Measurements from ENCODE around the gene PLXNA2. TPM values are rescaled to one million over a fixed set of nuclear protein-coding genes. Genes with fewer than 3 reads are reported as not detected.

Gene PLXNA2
- total RNA-seq, 1 donor from 2014 or later: 0.82 TPM

DNA sequence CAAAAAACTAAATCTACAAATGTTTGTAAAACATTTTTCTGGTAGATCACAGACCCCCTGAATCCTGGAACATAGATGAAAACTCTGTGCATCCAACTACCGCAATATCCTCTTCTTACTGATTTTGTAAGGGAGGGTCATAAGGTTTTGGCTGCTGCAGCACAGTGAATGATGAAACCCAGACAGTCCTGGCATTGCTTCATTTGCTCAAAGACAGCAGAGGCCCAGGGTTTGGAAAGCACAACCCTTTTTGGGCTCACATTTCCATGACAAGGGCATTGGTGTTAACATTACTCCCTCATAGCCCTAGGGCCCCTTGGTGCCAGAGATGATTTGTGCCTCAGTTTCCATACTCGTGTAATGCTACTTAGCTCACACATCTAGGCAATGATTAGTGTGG lies 51.2 kb downstream of the PLXNA2 start:
- Mint-ChIP-seq H3K27ac (no peak overlapping the region), H3K36me3 (ENCODE audit: low read depth) (no peaks in the 10 kb centered on the region), H3K4me1 (peaks cover 8% of the 10 kb centered on the region), H3K4me3 (no peak overlapping the region), H3K9me3 (no peaks in the 10 kb centered on the region), H3K27me3 (peaks cover 2% of the 10 kb centered on the region)
- intact Hi-C loops (cut with micrococcal nuclease): no loop called here
- TF ChIP-seq, protein P1, sequence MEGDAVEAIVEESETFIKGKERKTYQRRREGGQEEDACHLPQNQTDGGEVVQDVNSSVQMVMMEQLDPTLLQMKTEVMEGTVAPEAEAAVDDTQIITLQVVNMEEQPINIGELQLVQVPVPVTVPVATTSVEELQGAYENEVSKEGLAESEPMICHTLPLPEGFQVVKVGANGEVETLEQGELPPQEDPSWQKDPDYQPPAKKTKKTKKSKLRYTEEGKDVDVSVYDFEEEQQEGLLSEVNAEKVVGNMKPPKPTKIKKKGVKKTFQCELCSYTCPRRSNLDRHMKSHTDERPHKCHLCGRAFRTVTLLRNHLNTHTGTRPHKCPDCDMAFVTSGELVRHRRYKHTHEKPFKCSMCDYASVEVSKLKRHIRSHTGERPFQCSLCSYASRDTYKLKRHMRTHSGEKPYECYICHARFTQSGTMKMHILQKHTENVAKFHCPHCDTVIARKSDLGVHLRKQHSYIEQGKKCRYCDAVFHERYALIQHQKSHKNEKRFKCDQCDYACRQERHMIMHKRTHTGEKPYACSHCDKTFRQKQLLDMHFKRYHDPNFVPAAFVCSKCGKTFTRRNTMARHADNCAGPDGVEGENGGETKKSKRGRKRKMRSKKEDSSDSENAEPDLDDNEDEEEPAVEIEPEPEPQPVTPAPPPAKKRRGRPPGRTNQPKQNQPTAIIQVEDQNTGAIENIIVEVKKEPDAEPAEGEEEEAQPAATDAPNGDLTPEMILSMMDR (IDR thresholded peaks at IDR 0.05): no peak
- POLR2A ChIA-PET: no interaction called here
- CTCF ChIA-PET: interaction anchor here (1.3 kb wide), 1 partner anchor 52 kb away, joined by 3 read pairs; no protein-coding TSS in a partner anchor
- no peak for ATAC-seq (ENCODE audit: low read depth)
- DNase-seq: no peak

DNA sequence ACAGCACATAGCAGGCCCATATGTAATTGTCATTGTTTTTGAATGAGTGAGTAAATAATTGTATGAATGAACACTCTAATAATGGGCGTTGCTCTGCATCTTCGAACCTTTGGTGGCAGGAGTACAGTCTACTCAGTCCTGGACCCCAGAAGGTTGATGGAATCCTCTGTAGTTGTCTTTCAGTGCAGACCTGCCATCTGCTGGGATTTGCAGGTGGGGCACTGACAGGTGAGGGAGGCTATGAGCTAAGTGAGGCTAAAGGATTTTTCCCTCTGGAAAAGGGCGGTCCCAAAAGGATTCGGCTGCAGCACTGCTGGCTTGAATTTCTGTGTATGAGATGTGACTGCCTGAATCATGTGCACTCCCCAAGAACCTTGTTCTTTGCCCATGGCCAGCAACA lies 53.4 kb downstream of the PLXNA2 start:
- H3K4me3 Mint-ChIP-seq: no peak overlapping the region
- ChIA-PET CTCF (no interaction called here), POLR2A (no interaction called here)
- TF ChIP-seq, protein P1 (IDR thresholded peaks at IDR 0.05): no peak
- intact Hi-C loops (cut with micrococcal nuclease): no loop called here
- no peaks in the 10 kb centered on the region for H3K36me3 Mint-ChIP-seq (ENCODE audit: low read depth)
- peaks cover 3% of the 10 kb centered on the region for H3K27me3 Mint-ChIP-seq
- no peaks in the 10 kb centered on the region for H3K9me3 Mint-ChIP-seq
- ATAC-seq (ENCODE audit: low read depth) (no peak), DNase-seq (no peak)
- peaks cover 17% of the 10 kb centered on the region for H3K4me1 Mint-ChIP-seq
- H3K27ac Mint-ChIP-seq: no peak overlapping the region

DNA sequence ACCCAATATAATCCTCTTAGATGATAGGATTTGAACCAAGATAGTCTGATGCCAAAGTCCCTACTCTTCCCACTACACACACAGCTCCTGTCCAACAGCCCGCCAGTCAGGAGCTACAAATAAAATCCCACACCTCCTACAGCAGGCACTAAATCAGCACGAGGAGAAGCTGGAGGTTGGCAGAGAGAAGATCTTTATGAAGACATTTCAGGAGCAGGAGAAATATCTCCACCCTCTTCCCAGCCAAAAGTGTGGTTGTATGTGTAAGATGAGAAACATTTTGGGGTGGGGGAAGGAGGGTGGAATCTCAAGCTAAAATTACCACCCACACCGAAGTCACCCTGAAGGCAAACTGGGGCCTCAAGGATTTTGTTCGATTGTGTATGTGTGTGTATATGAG lies 54.5 kb downstream of the PLXNA2 start:
- Mint-ChIP-seq H3K4me1 (peaks cover 17% of the 10 kb centered on the region), H3K4me3 (no peak overlapping the region), H3K27ac (no peak overlapping the region), H3K9me3 (no peaks in the 10 kb centered on the region), H3K27me3 (peaks cover 4% of the 10 kb centered on the region), H3K36me3 (ENCODE audit: low read depth) (no peaks in the 10 kb centered on the region)
- DNase-seq (no peak), ATAC-seq (ENCODE audit: low read depth) (no peak)
- intact Hi-C loops (cut with micrococcal nuclease): no loop called here
- TF ChIP-seq, protein P1 (IDR thresholded peaks at IDR 0.05): no peak
- ChIA-PET POLR2A (no interaction called here), CTCF (no interaction called here)

DNA sequence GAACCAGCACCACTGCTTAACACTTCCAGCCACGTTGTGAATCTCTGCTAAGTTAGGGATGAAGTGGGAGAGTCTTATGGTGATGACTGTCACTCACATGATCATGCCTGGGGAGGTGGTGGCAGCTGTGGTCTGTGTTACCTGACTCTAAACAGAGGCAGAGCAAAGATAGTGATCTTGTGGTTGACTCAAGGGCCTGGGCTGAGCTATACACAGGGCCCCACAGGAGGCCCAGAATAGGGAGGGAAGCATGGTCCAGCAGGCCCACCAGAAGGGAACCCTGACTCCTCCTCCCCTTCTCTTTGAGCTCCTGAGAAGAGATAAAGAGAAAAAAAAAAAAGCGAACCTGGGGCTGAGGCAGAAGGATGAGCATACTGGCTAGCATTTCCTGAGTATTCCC lies 55.0 kb downstream of the PLXNA2 start:
- intact Hi-C loops (cut with micrococcal nuclease): no loop called here
- TF ChIP-seq, protein P1 (IDR thresholded peaks at IDR 0.05): no peak
- Mint-ChIP-seq H3K4me3 (no peak overlapping the region), H3K27me3 (peaks cover 4% of the 10 kb centered on the region), H3K4me1 (peaks cover 17% of the 10 kb centered on the region), H3K36me3 (ENCODE audit: low read depth) (no peaks in the 10 kb centered on the region), H3K27ac (no peak overlapping the region), H3K9me3 (no peaks in the 10 kb centered on the region)
- ATAC-seq (ENCODE audit: low read depth): no peak
- ChIA-PET CTCF (no interaction called here), POLR2A (no interaction called here)
- DNase-seq: no peak

DNA sequence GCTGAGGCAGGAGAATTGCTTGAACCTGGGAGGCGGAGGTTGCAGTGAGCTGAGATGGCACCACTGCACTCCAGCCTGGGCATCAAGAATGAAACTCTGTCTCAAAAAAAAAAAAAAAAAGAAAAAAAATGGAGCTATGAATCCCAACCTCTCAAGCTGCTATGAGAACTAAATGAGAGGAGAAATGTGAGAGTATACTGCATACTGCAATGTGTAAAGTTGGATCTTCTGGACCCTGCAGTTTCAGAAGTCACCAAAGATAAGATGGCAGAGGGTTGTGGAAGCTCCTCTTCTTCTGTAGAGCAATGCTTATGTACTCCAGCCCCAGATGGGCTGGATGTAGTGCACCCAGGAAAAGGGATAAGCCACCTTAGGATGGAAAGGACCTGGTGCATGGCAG lies 55.6 kb downstream of the PLXNA2 start:
- TF ChIP-seq, protein P1 (IDR thresholded peaks at IDR 0.05): no peak
- DNase-seq (no peak), ATAC-seq (ENCODE audit: low read depth) (no peak)
- CTCF ChIA-PET: no interaction called here
- Mint-ChIP-seq H3K4me1 (peaks cover 17% of the 10 kb centered on the region), H3K4me3 (no peak overlapping the region), H3K27me3 (peaks cover 4% of the 10 kb centered on the region), H3K36me3 (ENCODE audit: low read depth) (no peaks in the 10 kb centered on the region), H3K9me3 (no peaks in the 10 kb centered on the region), H3K27ac (no peak overlapping the region)
- intact Hi-C loops (cut with micrococcal nuclease): no loop called here
- POLR2A ChIA-PET: no interaction called here

All from activated B cell treated with CpG ODN at 0.5 μM for 24 hours (primary cell).